Brain microvascular endothelial cell (primary cell): ENCODE results near the gene OTOL1.

Source experiments
- DNase-seq: peaks from one replicate; pipeline ENCODE4 v3.0.0-alpha.2; 2020
- H3K27ac ChIP-seq: fragments of 250-450 bp; sonication (Bioruptor Pico); 2 replicates; pipeline ENCODE4 v1.5.1; 2020; ENCODE audit warnings: mild to moderate bottlenecking, moderate library complexity
- H3K27me3 ChIP-seq: fragments of 250-450 bp; sonication (Bioruptor Pico); replicated peaks from 2 replicates; pipeline ENCODE4 v1.5.1; 2020; ENCODE audit warnings: mild to moderate bottlenecking
- H3K36me3 ChIP-seq: fragments of 250-450 bp; sonication (Bioruptor Pico); replicated peaks from 2 replicates; pipeline ENCODE4 v1.5.1; 2020; ENCODE audit warnings: mild to moderate bottlenecking
- H3K4me3 ChIP-seq: 2 replicates; pipeline ENCODE4 v1.5.1; 2011; ENCODE audit warnings: low read depth, mild to moderate bottlenecking, control low read depth, low read length, moderate library complexity
- CTCF ChIP-seq: IDR thresholded peaks from 2 replicates; pipeline ENCODE4 v1.5.1; 2011; ENCODE audit warnings: low read depth, mild to moderate bottlenecking, moderate library complexity, low read length, control low read depth, inconsistent platforms; ENCODE audit errors: missing control alignments
- in situ Hi-C: cut with HindIII; loops from 2 replicates; pipeline ENCODE4 v1.10.0; 2017; ENCODE audit warnings: low sequenced_read_pairs, low pct_ligation_motif_present

The OTOL1 gene

GRCh38 chr3:161510510-161511260 is 14.1 kb downstream of the OTOL1 start:
- in situ Hi-C loops: no loop called here
- no peak overlapping the region for H3K4me3 ChIP-seq
- no peak overlapping the region for H3K27ac ChIP-seq
- DNase-seq: no peak
- TF ChIP-seq CTCF: no peak
- H3K36me3 ChIP-seq: no peaks in the 10 kb centered on the region
- H3K27me3 ChIP-seq: no peaks in the 10 kb centered on the region

GRCh38 chr3:161523916-161524315 is 27.3 kb downstream of the OTOL1 start:
- no peaks in the 10 kb centered on the region for H3K36me3 ChIP-seq
- TF ChIP-seq CTCF: no peak
- no peak overlapping the region for H3K27ac ChIP-seq
- no peak overlapping the region for H3K4me3 ChIP-seq
- in situ Hi-C loops: no loop called here
- H3K27me3 ChIP-seq: no peaks in the 10 kb centered on the region
- no peak for DNase-seq

DNA sequence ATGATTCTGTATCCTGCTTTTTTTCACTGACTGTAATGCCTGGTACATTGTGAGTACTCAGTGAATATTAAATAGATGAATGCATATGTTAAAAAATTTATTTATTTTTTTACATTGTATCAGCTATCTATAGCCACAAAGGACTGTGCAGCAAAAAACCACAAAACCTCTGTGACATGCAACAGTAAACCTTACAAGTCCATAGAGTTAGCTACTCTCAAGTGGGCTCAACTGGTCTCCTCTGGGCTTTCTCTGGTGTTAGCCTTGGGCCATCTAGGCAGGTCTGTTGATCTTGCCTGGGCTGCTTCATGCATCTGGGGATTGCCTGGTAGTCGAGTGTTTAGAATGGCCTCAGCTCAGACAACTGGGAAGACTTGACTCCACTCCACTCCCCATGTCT is 35.3 kb downstream of the OTOL1 start:
- H3K27ac ChIP-seq: no peak overlapping the region
- TF ChIP-seq CTCF: no peak
- H3K4me3 ChIP-seq: no peak overlapping the region
- H3K27me3 ChIP-seq: no peaks in the 10 kb centered on the region
- no peaks in the 10 kb centered on the region for H3K36me3 ChIP-seq
- in situ Hi-C loops: no loop called here
- no peak for DNase-seq

- no peak overlapping the region for H3K27ac ChIP-seq
- no peaks in the 10 kb centered on the region for H3K27me3 ChIP-seq
- no peak for TF ChIP-seq CTCF
- in situ Hi-C loops: no loop called here
- no peaks in the 10 kb centered on the region for H3K36me3 ChIP-seq
- no peak for DNase-seq
- H3K4me3 ChIP-seq: no peak overlapping the region
Measured at GRCh38 chr3:161540594-161540993, 44.0 kb downstream of the OTOL1 start.

DNA sequence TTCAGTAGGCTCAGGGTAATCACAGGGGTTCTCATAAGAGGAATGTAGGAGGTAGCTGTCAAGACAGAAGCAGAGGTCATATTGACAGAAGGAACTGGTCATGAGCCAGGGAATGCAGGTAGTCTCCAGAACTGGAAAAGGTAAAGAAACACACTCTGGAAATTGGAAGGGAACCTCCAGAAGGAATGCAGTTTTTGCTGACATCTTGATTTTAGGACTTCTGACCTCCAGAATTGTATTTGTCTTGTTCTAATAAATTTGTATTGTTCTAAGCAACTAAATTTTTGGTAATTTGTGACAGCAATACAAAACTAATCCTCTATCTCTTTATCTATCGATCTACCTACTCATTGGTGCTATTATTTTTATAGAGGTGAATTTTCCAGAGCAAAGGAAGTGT is 49.2 kb downstream of the OTOL1 start:
- Histone ChIP-seq H3K27me3 (no peaks in the 10 kb centered on the region), H3K4me3 (no peak overlapping the region), H3K27ac (no peak overlapping the region), H3K36me3 (no peaks in the 10 kb centered on the region)
- in situ Hi-C loops: no loop called here
- no peak for TF ChIP-seq CTCF
- no peak for DNase-seq

- H3K27ac ChIP-seq: no peak overlapping the region
- no peaks in the 10 kb centered on the region for H3K36me3 ChIP-seq
- no peak overlapping the region for H3K4me3 ChIP-seq
- no peaks in the 10 kb centered on the region for H3K27me3 ChIP-seq
- TF ChIP-seq CTCF: no peak
- DNase-seq: no peak
- in situ Hi-C loops: no loop called here
Measured at GRCh38 chr3:161548301-161548700, 51.7 kb downstream of the OTOL1 start.
